GM12873 (cell line): ENCODE data around the gene SWSAP1.

Experiments
- CTCF ChIP-seq: IDR thresholded peaks from 2 replicates; pipeline ENCODE4 v1.5.1; 2012; ENCODE audit warnings: low read depth, mild to moderate bottlenecking, moderate library complexity, low read length, control low read depth; ENCODE audit not compliant: insufficient read depth; ENCODE audit errors: missing control alignments

SWSAP1 gene

GRCh38 chr19:11337080-11337479 lies 37.4 kb upstream of the SWSAP1 start:
- no peak for TF ChIP-seq CTCF

- TF ChIP-seq CTCF = no peak
These were observed 36.3 kb upstream of the SWSAP1 start for GRCh38 chr19:11338121-11338520.

GRCh38 chr19:11338569-11339253 lies 35.8 kb upstream of the SWSAP1 start:
- TF ChIP-seq CTCF = no peak

- TF ChIP-seq CTCF = no peak
These were observed 35.0 kb upstream of the SWSAP1 start, which contains the start of gene RAB3D for GRCh38 chr19:11339254-11340098. TSS of gene RAB3D (minus strand) at chr19:11339657. CDS start at chr19:11337399, 2,258 bp downstream.

GRCh38 chr19:11342429-11342828 lies 32.0 kb upstream of the SWSAP1 start:
- TF ChIP-seq CTCF = no peak

GRCh38 chr19:11345122-11345803 lies 29.2 kb upstream of the SWSAP1 start:
- TF ChIP-seq CTCF = no peak
